Measurements from ENCODE around the gene NDUFA8. TPM values are rescaled to one million over a fixed set of nuclear protein-coding genes. Genes with fewer than 3 reads are reported as not detected.

Gene NDUFA8
- total RNA-seq, 6 experiments from 2014 or later = 67.4 to 76.6 (median 72.8) TPM

- Mint-ChIP-seq H3K4me3 (no peak overlapping the region), H3K36me3 (ENCODE audit: low read depth) (peaks cover 3% of the 10 kb centered on the region), H3K4me1 (ENCODE audit: low read depth) (peaks cover 30% of the 10 kb centered on the region), H3K27ac (no peak overlapping the region), H3K9me3 (peaks cover 3% of the 10 kb centered on the region), H3K27me3 (ENCODE audit: insufficient read depth) (peaks cover 9% of the 10 kb centered on the region)
- DNase-seq = no peak
- TF ChIP-seq, protein P1, sequence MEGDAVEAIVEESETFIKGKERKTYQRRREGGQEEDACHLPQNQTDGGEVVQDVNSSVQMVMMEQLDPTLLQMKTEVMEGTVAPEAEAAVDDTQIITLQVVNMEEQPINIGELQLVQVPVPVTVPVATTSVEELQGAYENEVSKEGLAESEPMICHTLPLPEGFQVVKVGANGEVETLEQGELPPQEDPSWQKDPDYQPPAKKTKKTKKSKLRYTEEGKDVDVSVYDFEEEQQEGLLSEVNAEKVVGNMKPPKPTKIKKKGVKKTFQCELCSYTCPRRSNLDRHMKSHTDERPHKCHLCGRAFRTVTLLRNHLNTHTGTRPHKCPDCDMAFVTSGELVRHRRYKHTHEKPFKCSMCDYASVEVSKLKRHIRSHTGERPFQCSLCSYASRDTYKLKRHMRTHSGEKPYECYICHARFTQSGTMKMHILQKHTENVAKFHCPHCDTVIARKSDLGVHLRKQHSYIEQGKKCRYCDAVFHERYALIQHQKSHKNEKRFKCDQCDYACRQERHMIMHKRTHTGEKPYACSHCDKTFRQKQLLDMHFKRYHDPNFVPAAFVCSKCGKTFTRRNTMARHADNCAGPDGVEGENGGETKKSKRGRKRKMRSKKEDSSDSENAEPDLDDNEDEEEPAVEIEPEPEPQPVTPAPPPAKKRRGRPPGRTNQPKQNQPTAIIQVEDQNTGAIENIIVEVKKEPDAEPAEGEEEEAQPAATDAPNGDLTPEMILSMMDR (IDR thresholded peaks at IDR 0.05) = no peak
Observed at GRCh38 chr9:122109035-122109813, 50.4 kb downstream of the NDUFA8 start.

GRCh38 chr9:122107291-122107805 lies 52.2 kb downstream of the NDUFA8 start:
- no peak overlapping the region for H3K27ac Mint-ChIP-seq
- H3K27me3 Mint-ChIP-seq (ENCODE audit: insufficient read depth) = peaks cover 4% of the 10 kb centered on the region
- TF ChIP-seq, protein P1 (IDR thresholded peaks at IDR 0.05) = no peak
- H3K36me3 Mint-ChIP-seq (ENCODE audit: low read depth) = peaks cover 9% of the 10 kb centered on the region
- peaks cover 13% of the 10 kb centered on the region for H3K9me3 Mint-ChIP-seq
- peaks cover 26% of the 10 kb centered on the region for H3K4me1 Mint-ChIP-seq (ENCODE audit: low read depth)
- no peak overlapping the region for H3K4me3 Mint-ChIP-seq
- no peak for DNase-seq

GRCh38 chr9:122106576-122106975 lies 53.0 kb downstream of the NDUFA8 start:
- H3K4me3 Mint-ChIP-seq = no peak overlapping the region
- H3K36me3 Mint-ChIP-seq (ENCODE audit: low read depth) = peaks cover 9% of the 10 kb centered on the region
- H3K9me3 Mint-ChIP-seq = peaks cover 13% of the 10 kb centered on the region
- no peak overlapping the region for H3K27ac Mint-ChIP-seq
- H3K4me1 Mint-ChIP-seq (ENCODE audit: low read depth) = peaks cover 22% of the 10 kb centered on the region
- DNase-seq = no peak
- peaks cover 2% of the 10 kb centered on the region for H3K27me3 Mint-ChIP-seq (ENCODE audit: insufficient read depth)
- TF ChIP-seq, protein P1 (IDR thresholded peaks at IDR 0.05) = no peak

- Mint-ChIP-seq H3K36me3 (ENCODE audit: low read depth) (peaks cover 9% of the 10 kb centered on the region), H3K4me3 (no peak overlapping the region), H3K27ac (no peak overlapping the region), H3K27me3 (ENCODE audit: insufficient read depth) (peaks cover 6% of the 10 kb centered on the region), H3K9me3 (peaks cover 13% of the 10 kb centered on the region), H3K4me1 (ENCODE audit: low read depth) (peaks cover 27% of the 10 kb centered on the region)
- TF ChIP-seq, protein P1 (IDR thresholded peaks at IDR 0.05) = no peak
- no peak for DNase-seq
Observed at GRCh38 chr9:122103985-122104384, 55.6 kb downstream of the NDUFA8 start.

GRCh38 chr9:122102156-122102555 lies 57.4 kb downstream of the NDUFA8 start:
- peaks cover 14% of the 10 kb centered on the region for H3K4me1 Mint-ChIP-seq (ENCODE audit: low read depth)
- no peak overlapping the region for H3K27ac Mint-ChIP-seq
- H3K27me3 Mint-ChIP-seq (ENCODE audit: insufficient read depth) = peaks cover 4% of the 10 kb centered on the region
- DNase-seq = no peak
- TF ChIP-seq, protein P1 (IDR thresholded peaks at IDR 0.05) = no peak
- peaks cover 13% of the 10 kb centered on the region for H3K9me3 Mint-ChIP-seq
- no peak overlapping the region for H3K4me3 Mint-ChIP-seq
- H3K36me3 Mint-ChIP-seq (ENCODE audit: low read depth) = peaks cover 9% of the 10 kb centered on the region

Data from HFFc6 (cell line).